ENCODE data around the gene CPED1. TPM values are rescaled to one million over a fixed set of nuclear protein-coding genes. Genes with fewer than 3 reads are reported as not detected.

Gene CPED1
- total RNA-seq, 1 donor from 2014 or later = 33.8 TPM

DNA sequence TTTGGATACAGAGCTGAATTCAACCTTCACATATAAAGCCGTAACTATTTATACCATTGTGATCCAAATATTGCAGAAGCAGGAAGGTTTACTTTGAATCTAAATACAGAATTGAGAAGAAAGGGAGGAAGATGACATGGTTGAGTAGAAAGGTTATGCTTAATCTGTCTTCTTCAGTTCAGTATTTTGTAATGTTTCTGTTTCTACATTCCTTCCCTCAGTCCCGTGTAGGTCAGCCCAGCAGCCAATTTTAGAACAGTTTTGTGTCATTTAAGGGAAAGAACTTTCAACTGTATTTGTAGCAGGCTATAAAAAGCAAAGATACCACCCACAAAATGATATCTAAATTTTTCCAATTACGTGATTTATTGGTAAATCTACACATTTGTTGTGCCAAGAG is 97.4 kb downstream of the CPED1 start:
- intact Hi-C loops (cut with micrococcal nuclease) = no loop called here
- Histone ChIP-seq H3K4me3 (peak overlapping the region; percentile 39), H3K27ac (replicated peaks) (peak overlapping the region; percentile 80)

DNA sequence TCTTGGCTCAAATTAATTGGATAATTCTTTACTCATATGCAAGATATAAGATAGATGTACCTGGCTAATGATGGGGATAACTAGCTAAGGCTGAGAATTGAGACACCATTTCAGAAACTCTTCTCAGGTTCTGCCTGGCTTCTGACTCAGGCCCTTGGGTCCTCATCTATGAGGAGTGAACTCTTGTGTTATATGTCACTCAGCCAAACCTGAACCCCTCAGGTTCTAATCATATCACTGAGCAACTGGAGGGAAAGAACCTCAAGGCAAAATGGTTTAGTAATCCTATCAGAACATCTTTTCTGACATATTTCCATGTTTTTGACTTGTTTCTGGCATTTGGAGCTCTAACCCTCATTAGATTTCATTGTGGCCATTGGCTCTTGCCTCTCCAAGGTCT is 100.4 kb downstream of the CPED1 start:
- Histone ChIP-seq H3K27me3 (ENCODE audit: low read depth) (no peaks in the 10 kb centered on the region), H3K4me3 (no peak overlapping the region), H3K36me3 (no peaks in the 10 kb centered on the region), H3K27ac (replicated peaks) (no peak overlapping the region), H3K4me1 (peaks cover 40% of the 10 kb centered on the region), H3K9me3 (replicated peaks) (no peaks in the 10 kb centered on the region)
- TF ChIP-seq CTCF (IDR thresholded peaks at IDR 0.05; ENCODE audit: borderline replicate concordance) = no peak
- intact Hi-C loops (cut with micrococcal nuclease) = no loop called here
- DNase-seq = no peak

More for the DNA sequence above, 97.4 kb downstream of the CPED1 start:
- Histone ChIP-seq H3K27me3 (ENCODE audit: low read depth) (no peaks in the 10 kb centered on the region), H3K4me1 (peaks cover 54% of the 10 kb centered on the region), H3K36me3 (no peaks in the 10 kb centered on the region), H3K9me3 (replicated peaks) (no peaks in the 10 kb centered on the region)
- no peak for TF ChIP-seq CTCF (IDR thresholded peaks at IDR 0.05; ENCODE audit: borderline replicate concordance)
- DNase-seq = no peak

DNA sequence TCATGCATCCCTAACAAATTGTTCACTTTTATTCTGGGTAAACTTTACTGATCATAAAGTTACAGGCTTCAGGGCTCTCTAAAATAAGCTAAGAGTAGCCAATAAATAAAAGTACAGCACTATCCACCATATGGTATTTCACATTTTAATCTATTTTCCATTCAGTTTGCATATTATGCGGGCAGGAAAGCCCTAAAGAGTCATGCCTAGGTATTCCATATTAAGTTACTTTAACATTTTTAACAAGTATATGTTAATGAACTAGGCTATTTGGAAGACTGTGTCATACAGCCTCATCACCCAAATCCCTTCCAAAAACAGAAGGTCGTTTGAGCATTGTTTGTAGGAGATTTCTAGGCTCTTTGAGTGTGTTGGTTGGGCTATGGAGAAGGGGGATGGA is 106.3 kb downstream of the CPED1 start:
- intact Hi-C loops (cut with micrococcal nuclease) = no loop called here
- Histone ChIP-seq H3K27ac (replicated peaks) (peak overlapping the region; percentile 24), H3K4me1 (peaks cover 36% of the 10 kb centered on the region), H3K9me3 (replicated peaks) (no peaks in the 10 kb centered on the region), H3K4me3 (no peak overlapping the region), H3K36me3 (peaks cover 13% of the 10 kb centered on the region), H3K27me3 (ENCODE audit: low read depth) (no peaks in the 10 kb centered on the region)
- TF ChIP-seq CTCF (IDR thresholded peaks at IDR 0.05; ENCODE audit: borderline replicate concordance) = no peak
- no peak for DNase-seq

DNA sequence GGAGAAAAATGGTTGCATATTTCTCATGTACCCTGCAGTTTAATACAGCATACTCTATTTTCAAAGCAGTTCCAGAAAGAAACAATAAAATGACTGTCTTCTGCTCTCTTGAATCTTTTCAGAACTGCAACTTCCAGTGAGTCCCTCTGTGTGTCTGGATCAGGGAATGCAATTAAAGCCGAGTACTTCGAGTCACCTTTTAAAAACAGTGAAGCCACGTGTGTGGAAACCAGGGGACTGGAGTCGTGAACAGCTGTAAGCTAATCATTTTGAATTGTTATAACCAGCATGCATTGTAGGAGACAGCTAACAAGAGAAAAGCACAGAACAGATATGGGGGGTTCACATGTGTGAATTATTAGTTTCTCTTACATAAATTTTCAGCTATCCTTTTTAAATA is 109.1 kb downstream of the CPED1 start:
- Histone ChIP-seq H3K27me3 (ENCODE audit: low read depth) (no peaks in the 10 kb centered on the region), H3K4me3 (no peak overlapping the region), H3K36me3 (peaks cover 38% of the 10 kb centered on the region), H3K27ac (replicated peaks) (peak overlapping the region; percentile 4), H3K4me1 (peaks cover 41% of the 10 kb centered on the region), H3K9me3 (replicated peaks) (no peaks in the 10 kb centered on the region)
- intact Hi-C loops (cut with micrococcal nuclease) = no loop called here
- DNase-seq = no peak
- no peak for TF ChIP-seq CTCF (IDR thresholded peaks at IDR 0.05; ENCODE audit: borderline replicate concordance)

- no peak for TF ChIP-seq CTCF (IDR thresholded peaks at IDR 0.05; ENCODE audit: borderline replicate concordance)
- Histone ChIP-seq H3K27me3 (ENCODE audit: low read depth) (no peaks in the 10 kb centered on the region), H3K36me3 (peaks cover 38% of the 10 kb centered on the region), H3K4me3 (no peak overlapping the region), H3K4me1 (peaks cover 48% of the 10 kb centered on the region), H3K9me3 (replicated peaks) (no peaks in the 10 kb centered on the region), H3K27ac (replicated peaks) (no peak overlapping the region)
- no peak for DNase-seq
- intact Hi-C loops (cut with micrococcal nuclease) = no loop called here
These were observed 111.1 kb downstream of the CPED1 start for GRCh38 chr7:121099572-121099971.

GRCh38 chr7:121101083-121101482 is 112.6 kb downstream of the CPED1 start:
- no peak for TF ChIP-seq CTCF (IDR thresholded peaks at IDR 0.05; ENCODE audit: borderline replicate concordance)
- no peak for DNase-seq
- H3K27me3 ChIP-seq (ENCODE audit: low read depth) = no peaks in the 10 kb centered on the region
- peaks cover 38% of the 10 kb centered on the region for H3K36me3 ChIP-seq
- intact Hi-C loops (cut with micrococcal nuclease) = loop anchor here (10.0 kb wide), 1 partner anchor 296 kb away; no protein-coding TSS in a partner anchor
- peaks cover 49% of the 10 kb centered on the region for H3K4me1 ChIP-seq
- no peaks in the 10 kb centered on the region for H3K9me3 ChIP-seq (replicated peaks)
- H3K27ac ChIP-seq (replicated peaks) = no peak overlapping the region
- no peak overlapping the region for H3K4me3 ChIP-seq
